ENCODE data around the gene ZNF431.
"Not testable (repeated sequence)": the region's sequence is repeated elsewhere in the genome, so short reads cannot be mapped to it uniquely, and the experiment has no call there.

The ZNF431 gene

GRCh38 chr19:21128901-21129698 is 12.7 kb upstream of the ZNF431 start:
- TF ChIP-seq CTCF (conservative IDR thresholded peaks at IDR 0.05; ENCODE audit: control insufficient read depth, insufficient read depth, low read depth, low read length), result no peak

GRCh38 chr19:21130097-21130775 is 11.6 kb upstream of the ZNF431 start:
- DNase-seq (ENCODE audit: low read depth), result no peak
- no peak for TF ChIP-seq CTCF (conservative IDR thresholded peaks at IDR 0.05; ENCODE audit: control insufficient read depth, insufficient read depth, low read depth, low read length)
- no peak overlapping the region for H3K4me3 ChIP-seq (ENCODE audit: control insufficient read depth, low read depth, low read length)

More at GRCh38 chr19:21128901-21129698, 12.7 kb upstream of the ZNF431 start:
- H3K4me3 ChIP-seq (ENCODE audit: control insufficient read depth, low read depth, low read length), result no peak overlapping the region
- DNase-seq (ENCODE audit: low read depth), result no peak

- no peak for DNase-seq (ENCODE audit: low read depth)
- TF ChIP-seq CTCF (conservative IDR thresholded peaks at IDR 0.05; ENCODE audit: control insufficient read depth, insufficient read depth, low read depth, low read length), result no peak
- H3K4me3 ChIP-seq (ENCODE audit: control insufficient read depth, low read depth, low read length), result no peak overlapping the region
Measured at GRCh38 chr19:21133633-21134032, 8.2 kb upstream of the ZNF431 start.

- no peak for TF ChIP-seq CTCF (conservative IDR thresholded peaks at IDR 0.05; ENCODE audit: control insufficient read depth, insufficient read depth, low read depth, low read length)
- no peak for DNase-seq (ENCODE audit: low read depth)
- H3K4me3 ChIP-seq (ENCODE audit: control insufficient read depth, low read depth, low read length), result no peak overlapping the region
Measured at GRCh38 chr19:21134934-21135366, 6.9 kb upstream of the ZNF431 start.

- no peak overlapping the region for H3K4me3 ChIP-seq (ENCODE audit: control insufficient read depth, low read depth, low read length)
- no peak for DNase-seq (ENCODE audit: low read depth)
- TF ChIP-seq CTCF (conservative IDR thresholded peaks at IDR 0.05; ENCODE audit: control insufficient read depth, insufficient read depth, low read depth, low read length), result no peak
Measured at GRCh38 chr19:21135433-21135832, 6.4 kb upstream of the ZNF431 start.

- H3K4me3 ChIP-seq (ENCODE audit: control insufficient read depth, low read depth, low read length), result no peak overlapping the region
- TF ChIP-seq CTCF (conservative IDR thresholded peaks at IDR 0.05; ENCODE audit: control insufficient read depth, insufficient read depth, low read depth, low read length), result no peak
- no peak for DNase-seq (ENCODE audit: low read depth)
Measured at GRCh38 chr19:21138130-21138529, 3.7 kb upstream of the ZNF431 start.

GRCh38 chr19:21141006-21141405 is 834 bp upstream of the ZNF431 start:
- H3K4me3 ChIP-seq (ENCODE audit: control insufficient read depth, low read depth, low read length); DNase-seq (ENCODE audit: low read depth): not testable (repeated sequence)
